ENCODE data around the gene DHRS1.

The DHRS1 gene

GRCh38 chr14:24262821-24263733, 36.5 kb downstream of the DHRS1 start, which contains the start of gene TGM1:
TSS of gene TGM1 (minus strand) at chr14:24263177. CDS start at chr14:24262352, 825 bp downstream.
- no peak for TF ChIP-seq CTCF (IDR thresholded peaks at IDR 0.05)

GRCh38 chr14:24261969-24262327, 37.6 kb downstream of the DHRS1 start:
- no peak for TF ChIP-seq CTCF (IDR thresholded peaks at IDR 0.05)

GRCh38 chr14:24261256-24261968, 38.2 kb downstream of the DHRS1 start:
- TF ChIP-seq CTCF (IDR thresholded peaks at IDR 0.05): no peak

- TF ChIP-seq CTCF (IDR thresholded peaks at IDR 0.05): no peak
These were observed 38.8 kb downstream of the DHRS1 start for GRCh38 chr14:24260780-24261157.

- TF ChIP-seq CTCF (IDR thresholded peaks at IDR 0.05): no peak
These were observed 39.4 kb downstream of the DHRS1 start for GRCh38 chr14:24260026-24260779.

- TF ChIP-seq CTCF (IDR thresholded peaks at IDR 0.05): no peak
These were observed 40.1 kb downstream of the DHRS1 start for GRCh38 chr14:24259282-24260025.

Data from LNCAP (cell line).